ENCODE data around the gene TNIP3.

DNA sequence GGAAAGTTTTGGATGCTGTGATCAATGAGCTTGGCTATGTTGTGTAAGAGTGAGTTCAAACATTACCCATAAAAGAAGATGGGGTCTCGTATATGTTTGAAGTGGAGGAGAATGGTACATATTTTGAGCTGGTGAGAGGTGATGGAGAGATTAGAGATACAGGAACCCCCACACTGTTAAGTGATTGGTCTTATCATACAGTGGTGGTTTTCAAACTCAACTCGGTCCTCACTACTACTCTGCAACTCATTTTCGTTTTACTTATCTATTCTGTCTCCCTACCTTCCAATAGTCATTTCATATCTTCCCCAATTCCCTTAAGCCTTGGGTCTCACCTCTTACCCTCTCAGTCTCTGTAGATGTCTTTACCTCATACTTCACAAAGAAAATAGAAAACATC, 16.4 kb upstream of the TNIP3 start:
- TF ChIP-seq CTCF (IDR thresholded peaks at IDR 0.05) (no peak), POLR2AphosphoS5 (IDR thresholded peaks at IDR 0.05; ENCODE audit: low read depth, low read length) (no peak), REST (IDR thresholded peaks at IDR 0.05; ENCODE audit: insufficient read depth in 1 of 2, low read depth in 2 of 2, low read length in 1 of 2) (no peak)
